Type B pancreatic cell (in vitro differentiated cells): ENCODE results near the gene CBX7. TPM values are rescaled to one million over a fixed set of nuclear protein-coding genes. Genes with fewer than 3 reads are reported as not detected.

ENCODE experiments used
- DNase-seq: peaks from one replicate; pipeline ENCODE4 v3.0.0; 2021; ENCODE audit warnings: mixed read lengths; ENCODE audit not compliant: unreplicated experiment; ENCODE audit errors: extremely low spot score
- H3K27ac Mint-ChIP-seq: 2 replicates; pipeline ENCODE4 v1.8.0; 2021; ENCODE audit warnings: mild to moderate bottlenecking, mixed read lengths
- H3K27me3 Mint-ChIP-seq: 2 replicates; pipeline ENCODE4 v1.8.0; 2021; ENCODE audit warnings: mixed read lengths
- H3K36me3 Mint-ChIP-seq: 2 replicates; pipeline ENCODE4 v1.8.0; 2021; ENCODE audit warnings: mixed read lengths
- H3K4me1 Mint-ChIP-seq: one replicate; pipeline ENCODE4 v1.8.0; 2021; ENCODE audit warnings: mixed read lengths; ENCODE audit not compliant: unreplicated experiment
- H3K4me3 Mint-ChIP-seq: 2 replicates; pipeline ENCODE4 v1.8.0; 2021; ENCODE audit warnings: mild to moderate bottlenecking, mixed read lengths
- H3K9me3 Mint-ChIP-seq: 2 replicates; pipeline ENCODE4 v1.8.0; 2021; ENCODE audit warnings: mixed read lengths
- total RNA-seq: library from RNA; stranded (reverse); gene quantifications from 2 replicates; pipeline ENCODE4 v1.2.1, GENCODE V29; 2021; ENCODE audit warnings: low replicate concordance
- TF ChIP-seq, protein P1 (sequence below): fragments of 200-600 bp; sonication (generic); conservative IDR thresholded peaks from 2 replicates; pipeline ENCODE4 v1.5.0; 2021; ENCODE audit warnings: antibody characterized with exemption, mild to moderate bottlenecking

Gene CBX7
- total RNA-seq, 1 donor from 2014 or later = 4.8 TPM

DNA sequence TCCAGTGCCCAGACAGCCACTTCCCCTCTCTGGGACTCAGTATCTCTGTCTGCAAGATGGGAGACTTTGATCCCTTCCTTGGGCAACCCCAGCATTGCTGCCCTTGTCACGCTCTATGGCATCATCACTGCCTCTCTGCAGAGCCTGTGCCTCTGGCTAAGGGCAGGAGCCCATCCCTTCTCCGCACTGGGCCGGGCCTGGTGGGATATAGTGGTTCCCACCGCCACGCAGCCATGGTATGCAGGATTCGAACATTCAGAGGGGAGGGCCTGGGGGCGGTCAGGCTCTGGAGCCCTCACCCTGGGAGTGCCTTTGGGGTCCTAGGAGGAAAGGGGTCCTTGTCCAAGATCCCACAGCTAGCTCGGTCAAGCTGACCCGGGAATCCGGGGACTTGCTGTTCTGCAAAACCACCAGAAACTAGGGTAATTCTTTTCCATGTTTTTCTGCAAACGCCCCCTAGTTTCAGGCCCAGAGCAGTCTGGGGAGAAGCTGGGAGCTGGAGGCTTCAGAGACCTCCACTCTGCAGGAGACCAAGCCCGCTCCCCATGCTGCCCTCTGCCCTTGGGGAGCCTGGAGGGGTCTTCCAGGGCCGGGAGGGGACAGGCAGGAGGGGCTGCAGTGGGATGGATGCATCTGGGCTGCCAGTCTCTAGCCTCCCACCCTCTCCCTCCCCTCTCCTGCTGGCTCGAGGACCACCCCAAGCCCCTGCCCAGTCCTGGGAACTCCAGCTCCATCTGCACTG is 24.4 kb upstream of the CBX7 start:
- H3K9me3 Mint-ChIP-seq = no peaks in the 10 kb centered on the region
- TF ChIP-seq, protein P1, sequence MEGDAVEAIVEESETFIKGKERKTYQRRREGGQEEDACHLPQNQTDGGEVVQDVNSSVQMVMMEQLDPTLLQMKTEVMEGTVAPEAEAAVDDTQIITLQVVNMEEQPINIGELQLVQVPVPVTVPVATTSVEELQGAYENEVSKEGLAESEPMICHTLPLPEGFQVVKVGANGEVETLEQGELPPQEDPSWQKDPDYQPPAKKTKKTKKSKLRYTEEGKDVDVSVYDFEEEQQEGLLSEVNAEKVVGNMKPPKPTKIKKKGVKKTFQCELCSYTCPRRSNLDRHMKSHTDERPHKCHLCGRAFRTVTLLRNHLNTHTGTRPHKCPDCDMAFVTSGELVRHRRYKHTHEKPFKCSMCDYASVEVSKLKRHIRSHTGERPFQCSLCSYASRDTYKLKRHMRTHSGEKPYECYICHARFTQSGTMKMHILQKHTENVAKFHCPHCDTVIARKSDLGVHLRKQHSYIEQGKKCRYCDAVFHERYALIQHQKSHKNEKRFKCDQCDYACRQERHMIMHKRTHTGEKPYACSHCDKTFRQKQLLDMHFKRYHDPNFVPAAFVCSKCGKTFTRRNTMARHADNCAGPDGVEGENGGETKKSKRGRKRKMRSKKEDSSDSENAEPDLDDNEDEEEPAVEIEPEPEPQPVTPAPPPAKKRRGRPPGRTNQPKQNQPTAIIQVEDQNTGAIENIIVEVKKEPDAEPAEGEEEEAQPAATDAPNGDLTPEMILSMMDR = no peak
- H3K4me1 Mint-ChIP-seq = peaks cover 36% of the 10 kb centered on the region
- H3K4me3 Mint-ChIP-seq = no peak overlapping the region
- no peaks in the 10 kb centered on the region for H3K36me3 Mint-ChIP-seq
- no peak for DNase-seq
- peak overlapping the region; percentile 41 for H3K27ac Mint-ChIP-seq
- no peaks in the 10 kb centered on the region for H3K27me3 Mint-ChIP-seq

DNA sequence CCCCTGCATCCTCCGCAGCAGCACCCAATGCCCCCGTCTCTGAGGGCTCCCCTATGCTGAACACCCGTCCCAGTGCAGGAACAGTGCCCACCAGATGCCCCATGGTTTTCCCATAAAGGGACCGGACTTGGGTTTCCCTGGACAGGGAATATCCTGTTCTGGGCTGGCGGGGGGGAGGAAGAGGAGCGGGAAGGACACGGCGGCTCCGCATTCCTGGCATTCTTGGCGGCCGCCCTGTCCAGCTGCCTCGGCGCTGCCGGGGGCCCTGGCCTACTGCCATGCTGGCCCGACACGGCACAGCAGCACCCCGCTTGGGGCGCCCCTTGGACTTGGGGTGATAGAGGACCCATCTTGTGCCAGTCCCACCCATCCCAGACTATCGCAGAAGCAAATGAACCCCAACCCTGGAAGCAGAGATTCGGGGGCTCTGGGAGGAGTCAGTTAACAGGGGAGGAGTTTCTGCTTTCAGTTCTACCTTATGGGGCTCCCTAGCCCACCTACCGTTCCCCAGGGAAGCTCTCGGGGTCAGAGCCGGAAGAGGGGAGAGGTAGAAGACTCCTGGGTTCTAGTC is 23.7 kb upstream of the CBX7 start:
- no peak overlapping the region for H3K4me3 Mint-ChIP-seq
- H3K27ac Mint-ChIP-seq = peak overlapping the region; percentile 41
- H3K9me3 Mint-ChIP-seq = no peaks in the 10 kb centered on the region
- DNase-seq = no peak
- H3K36me3 Mint-ChIP-seq = no peaks in the 10 kb centered on the region
- H3K4me1 Mint-ChIP-seq = peaks cover 36% of the 10 kb centered on the region
- no peaks in the 10 kb centered on the region for H3K27me3 Mint-ChIP-seq
- TF ChIP-seq, protein P1 = no peak

DNA sequence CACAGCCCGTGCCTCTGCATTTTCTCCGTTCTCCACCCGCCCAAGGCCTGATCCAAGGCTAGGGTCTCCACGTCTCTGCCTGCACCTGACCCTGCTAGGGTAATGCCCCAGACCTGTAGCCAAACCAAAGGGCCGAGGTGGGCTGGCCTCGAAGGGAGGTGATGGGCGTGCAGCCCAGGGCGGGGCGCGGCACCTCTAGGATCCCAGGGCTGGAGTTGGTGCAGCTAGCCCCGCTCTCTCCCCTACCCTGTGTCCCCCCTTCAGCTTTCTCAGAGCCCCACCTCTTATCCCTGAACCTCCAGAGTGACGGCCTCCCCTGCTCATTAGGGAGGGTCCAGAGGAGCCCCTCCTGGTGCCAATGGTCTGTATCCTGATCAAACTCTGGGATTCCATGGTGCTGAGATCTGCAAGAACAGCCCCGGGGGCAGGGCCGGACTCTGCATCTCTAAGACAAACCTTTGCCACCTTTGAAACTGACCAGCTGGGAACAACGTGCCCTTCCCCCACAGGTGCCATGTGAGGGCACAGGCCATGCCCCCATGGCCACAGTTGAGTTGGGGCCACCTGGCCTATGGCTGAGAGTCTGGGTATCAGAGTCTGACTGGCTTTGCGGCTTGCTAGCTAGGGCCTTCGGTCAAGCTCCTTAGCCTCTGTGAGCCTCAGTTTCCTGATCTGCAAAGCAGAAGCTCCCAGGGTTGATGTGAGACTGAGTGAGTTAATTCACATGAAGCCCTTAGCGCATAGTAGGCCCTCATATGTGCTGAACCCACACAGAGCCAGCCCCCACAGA is 23.1 kb upstream of the CBX7 start:
- no peak for DNase-seq
- H3K36me3 Mint-ChIP-seq = no peaks in the 10 kb centered on the region
- peaks cover 40% of the 10 kb centered on the region for H3K4me1 Mint-ChIP-seq
- TF ChIP-seq, protein P1 = no peak
- no peak overlapping the region for H3K27ac Mint-ChIP-seq
- no peak overlapping the region for H3K4me3 Mint-ChIP-seq
- H3K27me3 Mint-ChIP-seq = no peaks in the 10 kb centered on the region
- H3K9me3 Mint-ChIP-seq = no peaks in the 10 kb centered on the region

DNA sequence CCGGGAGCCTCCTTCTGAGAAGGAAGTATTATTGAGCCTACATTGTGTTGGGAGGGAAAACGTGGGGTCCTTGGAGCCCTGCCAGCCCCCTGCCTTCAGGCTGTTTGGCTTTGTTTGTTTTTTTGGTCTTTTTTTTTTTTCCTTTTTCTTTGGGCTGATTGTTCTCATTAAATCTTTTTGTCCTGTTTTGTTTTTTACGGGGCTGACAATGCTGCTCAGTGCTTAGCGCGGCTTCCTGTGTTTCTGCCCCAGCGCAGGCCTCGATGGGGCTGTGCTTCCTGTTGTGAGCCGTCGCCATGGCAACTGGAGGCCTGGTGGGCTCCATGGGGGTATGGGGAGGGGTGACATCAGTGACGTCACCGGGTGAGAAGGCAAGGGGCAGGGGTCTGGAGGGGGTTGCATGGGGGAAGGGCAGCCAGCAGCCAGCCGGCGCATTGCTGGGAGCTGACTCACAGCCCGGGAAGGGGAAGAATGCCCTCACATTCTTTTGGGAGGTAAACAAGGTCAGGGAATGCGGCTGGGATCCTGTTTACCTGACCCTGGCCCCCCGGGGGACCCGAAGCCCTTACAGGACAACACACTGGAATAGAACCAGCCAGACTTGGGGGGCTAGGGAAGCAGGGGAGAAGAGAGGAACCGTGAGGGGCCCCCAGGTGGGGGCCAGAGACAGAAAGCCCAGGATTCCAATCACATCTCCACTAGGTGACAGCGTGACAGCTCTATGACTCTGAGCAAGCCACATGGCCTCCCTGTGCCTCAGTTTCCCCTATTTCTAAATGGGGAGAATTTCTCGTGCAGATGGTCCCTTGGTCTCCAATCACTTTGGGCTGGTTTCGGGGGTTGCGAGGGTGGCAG is 22.2 kb upstream of the CBX7 start:
- Mint-ChIP-seq H3K27ac (peak overlapping the region; percentile 91), H3K27me3 (peaks cover 4% of the 10 kb centered on the region), H3K4me1 (peaks cover 39% of the 10 kb centered on the region), H3K36me3 (no peaks in the 10 kb centered on the region), H3K4me3 (peak overlapping the region; percentile 73), H3K9me3 (no peaks in the 10 kb centered on the region)
- peak; percentile 86 for DNase-seq
- TF ChIP-seq, protein P1 = no peak

DNA sequence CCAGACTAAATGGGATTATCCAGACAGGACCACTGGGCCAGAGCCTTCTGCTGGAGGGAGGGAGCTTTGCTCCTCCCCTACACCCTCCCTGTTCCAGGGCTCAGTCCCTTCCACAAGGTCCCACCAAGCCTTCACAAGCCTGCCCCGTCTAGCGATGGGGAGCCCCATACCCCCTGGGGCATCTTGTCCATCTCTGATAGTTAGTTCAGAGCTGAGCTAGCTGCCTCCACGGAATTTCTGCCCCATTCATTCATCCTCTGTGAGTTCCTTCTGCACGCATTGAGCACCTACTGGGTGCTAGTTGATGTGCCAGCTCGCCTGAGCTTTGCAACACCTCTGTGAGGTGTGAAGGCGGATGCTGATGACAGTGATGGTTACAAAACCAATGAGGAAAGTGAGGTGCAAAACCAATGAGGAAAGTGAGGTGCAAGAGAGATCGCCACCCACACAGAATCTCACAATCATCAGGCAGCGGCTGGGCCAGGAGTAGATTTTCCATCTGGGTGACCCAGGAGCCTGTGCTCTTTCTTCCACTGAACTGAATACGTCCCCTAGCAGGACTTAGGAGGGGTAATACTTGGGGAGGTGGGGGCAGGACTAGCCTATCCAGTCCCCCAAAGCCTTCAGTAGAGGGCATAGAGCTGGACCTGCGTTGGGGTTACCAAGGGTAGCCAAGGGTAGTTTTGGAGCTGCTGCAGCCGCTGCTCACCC is 21.5 kb upstream of the CBX7 start:
- no peak for DNase-seq
- Mint-ChIP-seq H3K27ac (peak overlapping the region; percentile 91), H3K4me3 (peak overlapping the region; percentile 43), H3K4me1 (peaks cover 31% of the 10 kb centered on the region), H3K27me3 (peaks cover 6% of the 10 kb centered on the region), H3K36me3 (no peaks in the 10 kb centered on the region), H3K9me3 (no peaks in the 10 kb centered on the region)
- TF ChIP-seq, protein P1 = no peak
